HEK293 (cell line): ENCODE measurements around the gene JTB.

Experiments
- CTCF ChIP-seq: fragments of 450-650 bp; formaldehyde crosslinking; IDR thresholded peaks from 2 replicates; pipeline ENCODE4 v1.5.1; 2016; ENCODE audit warnings: missing biosample characterization, missing genetic modification characterization
- FEZF1 ChIP-seq: fragments of 450-650 bp; formaldehyde crosslinking; IDR thresholded peaks from 2 replicates; pipeline ENCODE4 v1.5.1; 2016; ENCODE audit warnings: missing biosample characterization, missing genetic modification characterization
- HOXC10 ChIP-seq: sonication (generic); formaldehyde crosslinking; IDR thresholded peaks from 2 replicates; pipeline ENCODE4 v1.8.1; 2023; ENCODE audit warnings: mild to moderate bottlenecking, missing genetic modification reagents
- IKZF3 ChIP-seq: fragments of 450-650 bp; IDR thresholded peaks from 2 replicates; pipeline ENCODE4 v1.5.0; 2018; ENCODE audit warnings: missing biosample characterization, mild to moderate bottlenecking, missing genetic modification characterization, moderate library complexity
- SP3 ChIP-seq: fragments of 450-650 bp; formaldehyde crosslinking; IDR thresholded peaks from 2 replicates; pipeline ENCODE4 v1.5.1; 2016; ENCODE audit warnings: missing biosample characterization, missing genetic modification characterization
- YY1 ChIP-seq: fragments of 450-650 bp; formaldehyde crosslinking; IDR thresholded peaks from 2 replicates; pipeline ENCODE4 v1.5.1; 2018; ENCODE audit warnings: missing biosample characterization, missing genetic modification characterization
- ZFP37 ChIP-seq: fragments of 450-650 bp; formaldehyde crosslinking; IDR thresholded peaks from 2 replicates; pipeline ENCODE4 v1.5.1; 2016; ENCODE audit warnings: missing biosample characterization, missing genetic modification characterization
- ZNF350 ChIP-seq: fragments of 450-650 bp; formaldehyde crosslinking; IDR thresholded peaks from 2 replicates; pipeline ENCODE4 v1.5.0; 2017; ENCODE audit warnings: missing biosample characterization, mild to moderate bottlenecking, missing genetic modification characterization
- ZNF366 ChIP-seq: fragments of 450-650 bp; formaldehyde crosslinking; conservative IDR thresholded peaks from 2 replicates; pipeline ENCODE4 v1.5.1; 2016; ENCODE audit warnings: missing biosample characterization, missing genetic modification characterization
- ZNF473 ChIP-seq: fragments of 450-650 bp; formaldehyde crosslinking; IDR thresholded peaks from 2 replicates; pipeline ENCODE4 v1.5.1; 2017; ENCODE audit warnings: missing biosample characterization, missing genetic modification characterization
- ZNF544 ChIP-seq: fragments of 450-650 bp; formaldehyde crosslinking; IDR thresholded peaks from 2 replicates; pipeline ENCODE4 v1.5.0; 2017; ENCODE audit warnings: missing biosample characterization, missing genetic modification characterization

GRCh38 chr1:154014154-154014907, 36.9 kb upstream of the JTB start:
- TF ChIP-seq YY1 (tag by site-specific recombination), result no peak
- no peak for TF ChIP-seq IKZF3 (tag by site-specific recombination)
- TF ChIP-seq CTCF (tag by site-specific recombination), result no peak
- no peak for TF ChIP-seq FEZF1 (tag by site-specific recombination)
- no peak for TF ChIP-seq HOXC10 (CRISPR knock-in tag)
- no peak for TF ChIP-seq ZNF544 (tag by site-specific recombination)
- TF ChIP-seq ZNF366 (tag by site-specific recombination), result no peak
- TF ChIP-seq ZFP37 (tag by site-specific recombination), result no peak
- TF ChIP-seq SP3 (tag by site-specific recombination), result no peak
- TF ChIP-seq ZNF473 (tag by site-specific recombination), result no peak
- TF ChIP-seq ZNF350 (tag by site-specific recombination), result no peak
